Caco-2 (cell line): Measurements from ENCODE around the gene RPL35. TPM values are rescaled to one million over a fixed set of nuclear protein-coding genes. Genes with fewer than 3 reads are reported as not detected.

Source experiments
- BruUV-seq: library from RNA; stranded (reverse); fragments of 400-500 nt; replicated peaks from 2 replicates; lab custom pipeline; 2021; lab: Mats Ljungman, UMichigan
- CTCF ChIA-PET: fragments of 300-600 bp; sonication (Branson Sonifier 250); formaldehyde crosslinking; loops from one replicate; lab custom pipeline; 2022; ENCODE audit warnings: antibody characterized with exemption; lab: Charles Lee
- POLR2A ChIA-PET: fragments of 300-600 bp; sonication (Branson Sonifier 250); formaldehyde crosslinking; loops from one replicate; lab custom pipeline; 2022; ENCODE audit warnings: antibody characterized with exemption; lab: Charles Lee
- DNase-seq, 2 experiments: peaks; one replicate each; pipeline versions ENCODE4 v3.0.0 to v3.0.0-alpha.2; 2020 to 2022
- H3K27me3 ChIP-seq: replicated peaks from 2 replicates; pipeline ENCODE4 v1.6.0; 2011; ENCODE audit warnings: low read length; ENCODE audit not compliant: control insufficient read depth, insufficient read depth
- H3K36me3 ChIP-seq: 2 replicates; pipeline ENCODE4 v1.5.1; 2011; ENCODE audit warnings: low read length; ENCODE audit not compliant: control insufficient read depth, insufficient read depth
- H3K4me1 ChIP-seq: fragments of 250-450 bp; sonication (Bioruptor Pico); 2 replicates; pipeline ENCODE4 v1.5.1; 2020; ENCODE audit warnings: mild to moderate bottlenecking
- H3K4me3 ChIP-seq: 2 replicates; pipeline ENCODE4 v1.5.1; 2011; ENCODE audit warnings: low read depth, mild to moderate bottlenecking, control low read depth, low read length
- H3K9me3 ChIP-seq: fragments of 250-450 bp; sonication (Bioruptor Pico); 2 replicates; pipeline ENCODE4 v1.5.1; 2020; ENCODE audit warnings: mild to moderate bottlenecking, moderate library complexity
- H3K27ac Mint-ChIP-seq: one replicate; pipeline ENCODE4 v1.8.0; 2022; ENCODE audit warnings: mixed read lengths; ENCODE audit not compliant: unreplicated experiment
- H3K27me3 Mint-ChIP-seq: one replicate; pipeline ENCODE4 v1.8.0; 2022; ENCODE audit warnings: mixed read lengths; ENCODE audit not compliant: insufficient read depth, unreplicated experiment
- H3K36me3 Mint-ChIP-seq: one replicate; pipeline ENCODE4 v1.8.0; 2022; ENCODE audit warnings: mild to moderate bottlenecking, mixed read lengths; ENCODE audit not compliant: insufficient read depth, unreplicated experiment
- H3K4me1 Mint-ChIP-seq: one replicate; pipeline ENCODE4 v1.8.0; 2022; ENCODE audit warnings: low read depth, mixed read lengths; ENCODE audit not compliant: unreplicated experiment
- H3K4me3 Mint-ChIP-seq: one replicate; pipeline ENCODE4 v1.8.0; 2022; ENCODE audit warnings: mild to moderate bottlenecking, moderate library complexity, mixed read lengths; ENCODE audit not compliant: unreplicated experiment
- H3K9me3 Mint-ChIP-seq: one replicate; pipeline ENCODE4 v1.8.0; 2022; ENCODE audit warnings: mixed read lengths; ENCODE audit not compliant: unreplicated experiment
- intact Hi-C: fragments of 100-400 bp; cut with micrococcal nuclease; formaldehyde crosslinking; loops from one replicate; pipeline ENCODE4 v1.10.0; 2022; ENCODE audit not compliant: unreplicated experiment
- total RNA-seq: library from RNA; stranded (reverse); gene quantifications from 2 replicates; pipeline ENCODE4 v1.2.3, GENCODE V29; 2022
- TF ChIP-seq, protein P1 (sequence below), 2 experiments: fragments of 200-600 bp in 1 of 2; IDR thresholded peaks; 1 replicate in 1 of 2; 2 replicates in 1 of 2; pipeline versions ENCODE4 v1.5.1 to v1.8.0; 2011 to 2022; ENCODE audit warnings: antibody characterized with exemption in 1 of 2, control low read depth in 1 of 2, inconsistent platforms in 1 of 2, low read depth in 1 of 2, low read length in 1 of 2, mild to moderate bottlenecking in 1 of 2, moderate library complexity in 1 of 2; ENCODE audit not compliant: insufficient read depth in 1 of 2, severe bottlenecking in 1 of 2, unreplicated experiment in 1 of 2

Gene RPL35
- total RNA-seq, 1 experiment from 2014 or later, result 1,528 TPM

GRCh38 chr9:124889006-124889405 lies 27.2 kb upstream of the RPL35 start:
- BruUV-seq, result no TSS peak
- intact Hi-C loops, result no loop called here
- Histone ChIP-seq H3K27me3 (no peaks in the 10 kb centered on the region), H3K4me3 (no peak overlapping the region), H3K36me3 (no peaks in the 10 kb centered on the region), H3K9me3 (no peaks in the 10 kb centered on the region), H3K4me1 (no peaks in the 10 kb centered on the region)
- no peak for DNase-seq
- TF ChIP-seq, protein P1, sequence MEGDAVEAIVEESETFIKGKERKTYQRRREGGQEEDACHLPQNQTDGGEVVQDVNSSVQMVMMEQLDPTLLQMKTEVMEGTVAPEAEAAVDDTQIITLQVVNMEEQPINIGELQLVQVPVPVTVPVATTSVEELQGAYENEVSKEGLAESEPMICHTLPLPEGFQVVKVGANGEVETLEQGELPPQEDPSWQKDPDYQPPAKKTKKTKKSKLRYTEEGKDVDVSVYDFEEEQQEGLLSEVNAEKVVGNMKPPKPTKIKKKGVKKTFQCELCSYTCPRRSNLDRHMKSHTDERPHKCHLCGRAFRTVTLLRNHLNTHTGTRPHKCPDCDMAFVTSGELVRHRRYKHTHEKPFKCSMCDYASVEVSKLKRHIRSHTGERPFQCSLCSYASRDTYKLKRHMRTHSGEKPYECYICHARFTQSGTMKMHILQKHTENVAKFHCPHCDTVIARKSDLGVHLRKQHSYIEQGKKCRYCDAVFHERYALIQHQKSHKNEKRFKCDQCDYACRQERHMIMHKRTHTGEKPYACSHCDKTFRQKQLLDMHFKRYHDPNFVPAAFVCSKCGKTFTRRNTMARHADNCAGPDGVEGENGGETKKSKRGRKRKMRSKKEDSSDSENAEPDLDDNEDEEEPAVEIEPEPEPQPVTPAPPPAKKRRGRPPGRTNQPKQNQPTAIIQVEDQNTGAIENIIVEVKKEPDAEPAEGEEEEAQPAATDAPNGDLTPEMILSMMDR (IDR thresholded peaks at IDR 0.05; ENCODE audit: insufficient read depth in 1 of 2, low read depth in 1 of 2, low read length in 1 of 2, severe bottlenecking in 1 of 2, unreplicated experiment in 1 of 2), result no peak
- CTCF ChIA-PET, result no interaction called here
- H3K27me3 Mint-ChIP-seq, result no peaks in the 10 kb centered on the region
- H3K4me3 Mint-ChIP-seq, result no peak overlapping the region
- POLR2A ChIA-PET, result no interaction called here
- H3K36me3 Mint-ChIP-seq, result peaks cover 32% of the 10 kb centered on the region
- no peak overlapping the region for H3K27ac Mint-ChIP-seq
- no peaks in the 10 kb centered on the region for H3K4me1 Mint-ChIP-seq
- H3K9me3 Mint-ChIP-seq, result no peaks in the 10 kb centered on the region

- no peak overlapping the region for H3K4me3 ChIP-seq
- no peaks in the 10 kb centered on the region for H3K9me3 ChIP-seq
- CTCF ChIA-PET, result no interaction called here
- no peaks in the 10 kb centered on the region for H3K36me3 ChIP-seq
- POLR2A ChIA-PET, result no interaction called here
- Mint-ChIP-seq H3K36me3 (peaks cover 30% of the 10 kb centered on the region), H3K27me3 (no peaks in the 10 kb centered on the region), H3K4me1 (no peaks in the 10 kb centered on the region), H3K27ac (no peak overlapping the region), H3K4me3 (no peak overlapping the region), H3K9me3 (no peaks in the 10 kb centered on the region)
- TF ChIP-seq, protein P1 (IDR thresholded peaks at IDR 0.05; ENCODE audit: insufficient read depth in 1 of 2, low read depth in 1 of 2, low read length in 1 of 2, severe bottlenecking in 1 of 2, unreplicated experiment in 1 of 2), result no peak
- no peaks in the 10 kb centered on the region for H3K4me1 ChIP-seq
- no peak for DNase-seq
- intact Hi-C loops, result no loop called here
- H3K27me3 ChIP-seq, result no peaks in the 10 kb centered on the region
- no TSS peak for BruUV-seq
Measured at GRCh38 chr9:124887832-124888231, 26.1 kb upstream of the RPL35 start.

- H3K36me3 Mint-ChIP-seq, result peaks cover 30% of the 10 kb centered on the region
- POLR2A ChIA-PET, result no interaction called here
- no peak overlapping the region for H3K4me3 Mint-ChIP-seq
- H3K27ac Mint-ChIP-seq, result no peak overlapping the region
- H3K9me3 Mint-ChIP-seq, result no peaks in the 10 kb centered on the region
- intact Hi-C loops, result no loop called here
- CTCF ChIA-PET, result no interaction called here
- Histone ChIP-seq H3K27me3 (no peaks in the 10 kb centered on the region), H3K9me3 (no peaks in the 10 kb centered on the region), H3K36me3 (no peaks in the 10 kb centered on the region), H3K4me1 (no peaks in the 10 kb centered on the region), H3K4me3 (no peak overlapping the region)
- no peaks in the 10 kb centered on the region for H3K4me1 Mint-ChIP-seq
- no peaks in the 10 kb centered on the region for H3K27me3 Mint-ChIP-seq
- DNase-seq, result no peak
- TF ChIP-seq, protein P1 (IDR thresholded peaks at IDR 0.05; ENCODE audit: insufficient read depth in 1 of 2, low read depth in 1 of 2, low read length in 1 of 2, severe bottlenecking in 1 of 2, unreplicated experiment in 1 of 2), result no peak
- BruUV-seq, result no TSS peak
Measured at GRCh38 chr9:124886866-124887492, 25.2 kb upstream of the RPL35 start.
